IMR-90 (cell line): ENCODE data around the gene LRTM1. TPM values are rescaled to one million over a fixed set of nuclear protein-coding genes. Genes with fewer than 3 reads are reported as not detected.

ENCODE experiments used
- ATAC-seq: fragments of 200-7000 bp; cut with Tn5 transposase; 2 replicates; pipeline ENCODE4 v1.9.1; 2020; ENCODE audit warnings: low read depth, mild to moderate bottlenecking, moderate library complexity
- BruUV-seq: library from RNA; stranded (reverse); fragments of 400-500 nt; replicated peaks from 2 replicates; lab custom pipeline; 2021; lab: Mats Ljungman, UMichigan
- CTCF ChIA-PET: fragments of 300-600 bp; formaldehyde crosslinking; extraction: SDS; loops from one replicate; lab custom pipeline; 2021; ENCODE audit warnings: antibody characterized with exemption; lab: Yijun Ruan, JAX
- POLR2A ChIA-PET: fragments of 300-600 bp; sonication (Branson Sonifier 250); formaldehyde crosslinking; loops from one replicate; lab custom pipeline; 2022; ENCODE audit warnings: antibody characterized with exemption; ENCODE audit not compliant: unreplicated experiment; lab: Charles Lee
- DNase-seq: peaks from one replicate; pipeline ENCODE4 v3.0.0; 2013
- H2AFZ ChIP-seq: replicated peaks from 2 replicates; pipeline ENCODE3; 2013; ENCODE audit warnings: low read length, mild to moderate bottlenecking; ENCODE audit not compliant: poor library complexity
- H2AK5ac ChIP-seq: 2 replicates; pipeline ENCODE4 v1.6.1; 2013; ENCODE audit warnings: low read depth, low read length, inconsistent platforms
- H2AK9ac ChIP-seq: replicated peaks from 2 replicates; pipeline ENCODE3; 2013; ENCODE audit warnings: mild to moderate bottlenecking, low read depth, low read length, moderate library complexity; ENCODE audit not compliant: poor library complexity
- H2BK120ac ChIP-seq: 2 replicates; pipeline ENCODE4 v1.6.1; 2013; ENCODE audit warnings: low read depth, low read length, inconsistent platforms
- H2BK15ac ChIP-seq: 3 replicates; pipeline ENCODE4 v1.6.1; 2013; ENCODE audit warnings: low read depth, low read length, inconsistent platforms
- H2BK20ac ChIP-seq: 2 replicates; pipeline ENCODE4 v1.6.1; 2013; ENCODE audit warnings: low read depth, mild to moderate bottlenecking, inconsistent platforms, low read length, moderate library complexity
- H2BK5ac ChIP-seq: 2 replicates; pipeline ENCODE4 v1.6.1; 2013; ENCODE audit warnings: mild to moderate bottlenecking, low read depth, low read length, inconsistent platforms; ENCODE audit not compliant: poor library complexity, severe bottlenecking
- H3K14ac ChIP-seq: replicated peaks from 2 replicates; pipeline ENCODE4 v1.6.1; 2013; ENCODE audit warnings: low read depth, low read length, inconsistent platforms
- H3K18ac ChIP-seq: 2 replicates; pipeline ENCODE4 v1.6.1; 2013; ENCODE audit warnings: low read depth, low read length, control low read depth
- H3K23ac ChIP-seq: 2 replicates; pipeline ENCODE4 v1.6.1; 2013; ENCODE audit warnings: low read depth, low read length, inconsistent platforms
- H3K27ac ChIP-seq: 2 replicates; pipeline ENCODE4 v1.5.1; 2013; ENCODE audit warnings: mild to moderate bottlenecking, control low read depth, low read length; ENCODE audit not compliant: insufficient read depth
- H3K27me3 ChIP-seq: 2 replicates; pipeline ENCODE4 v1.6.1; 2013; ENCODE audit warnings: low read length; ENCODE audit not compliant: control insufficient read depth, insufficient read depth
- H3K36me3 ChIP-seq: 2 replicates; pipeline ENCODE4 v1.6.1; 2013; ENCODE audit warnings: low read length, mixed read lengths; ENCODE audit not compliant: control insufficient read depth, insufficient read depth
- H3K4ac ChIP-seq: 2 replicates; pipeline ENCODE4 v1.6.1; 2013; ENCODE audit warnings: low read depth, low read length, inconsistent platforms
- H3K4me1 ChIP-seq: 2 replicates; pipeline ENCODE4 v1.6.1; 2013; ENCODE audit warnings: low read length, mixed read lengths; ENCODE audit not compliant: control insufficient read depth, insufficient read depth
- H3K4me2 ChIP-seq: 2 replicates; pipeline ENCODE4 v1.6.1; 2013; ENCODE audit warnings: low read depth, mild to moderate bottlenecking, control low read depth, low read length, moderate library complexity
- H3K4me3 ChIP-seq: 2 replicates; pipeline ENCODE4 v1.5.1; 2013; ENCODE audit warnings: low read depth, mild to moderate bottlenecking, control low read depth, low read length, moderate library complexity; ENCODE audit not compliant: insufficient read depth
- H3K56ac ChIP-seq: 2 replicates; pipeline ENCODE4 v1.6.1; 2013; ENCODE audit warnings: low read length, inconsistent platforms; ENCODE audit not compliant: insufficient read depth; ENCODE audit errors: extremely low read depth
- H3K79me1 ChIP-seq, 2 experiments: 2 replicates each; pipeline ENCODE4 v1.6.1; 2013; ENCODE audit warnings: low read length in 2 of 2, inconsistent platforms in 1 of 2, low read depth in 1 of 2
- H3K9ac ChIP-seq: 2 replicates; pipeline ENCODE4 v1.6.1; 2013; ENCODE audit warnings: low read depth, low read length, control low read depth
- H3K9me1 ChIP-seq: 2 replicates; pipeline ENCODE4 v1.6.1; 2013; ENCODE audit warnings: low read length, inconsistent platforms; ENCODE audit not compliant: insufficient read depth
- H3K9me3 ChIP-seq: 2 replicates; pipeline ENCODE4 v1.6.1; 2013; ENCODE audit warnings: low read length; ENCODE audit not compliant: control insufficient read depth, insufficient read depth
- H4K20me1 ChIP-seq: 2 replicates; pipeline ENCODE4 v1.6.1; 2013; ENCODE audit warnings: low read length, inconsistent platforms; ENCODE audit not compliant: insufficient read depth
- H4K5ac ChIP-seq: 2 replicates; pipeline ENCODE4 v1.6.1; 2013; ENCODE audit warnings: mild to moderate bottlenecking, low read depth, low read length, control low read depth
- H4K8ac ChIP-seq, 2 experiments: 2 replicates each; pipeline ENCODE4 v1.6.1; 2013; ENCODE audit warnings: low read depth in 2 of 2, low read length in 2 of 2, control low read depth in 1 of 2, inconsistent platforms in 1 of 2
- H4K91ac ChIP-seq: 2 replicates; pipeline ENCODE4 v1.6.1; 2013; ENCODE audit warnings: low read depth, low read length, inconsistent platforms; ENCODE audit not compliant: insufficient read depth
- CHD1 ChIP-seq: IDR thresholded peaks from 2 replicates; pipeline ENCODE4 v1.6.1; 2012; ENCODE audit warnings: low read depth, low read length, improper control_type of control experiment
- ELK1 ChIP-seq: fragments of 150-350 bp; IDR thresholded peaks from 2 replicates; pipeline ENCODE4 v1.6.1; 2016; ENCODE audit warnings: low read depth, mild to moderate bottlenecking, low read length, moderate library complexity, borderline replicate concordance
- FOS ChIP-seq: fragments of 150-350 bp; IDR thresholded peaks from 2 replicates; pipeline ENCODE4 v1.6.1; 2016; ENCODE audit warnings: low read depth, low read length
- MAFK ChIP-seq: IDR thresholded peaks from 2 replicates; pipeline ENCODE4 v1.6.1; 2012; ENCODE audit warnings: low read depth, low read length, improper control_type of control experiment
- MAZ ChIP-seq: IDR thresholded peaks from 2 replicates; pipeline ENCODE4 v1.6.1; 2012; ENCODE audit warnings: low read depth, mild to moderate bottlenecking, low read length, improper control_type of control experiment, moderate library complexity, borderline replicate concordance
- MXI1 ChIP-seq: IDR thresholded peaks from 2 replicates; pipeline ENCODE4 v1.6.1; 2012; ENCODE audit warnings: low read depth, mild to moderate bottlenecking, low read length, moderate library complexity, borderline replicate concordance
- NFE2L2 ChIP-seq: fragments of 150-350 bp; IDR thresholded peaks from 2 replicates; pipeline ENCODE4 v1.6.1; 2016; ENCODE audit warnings: low read depth, mild to moderate bottlenecking, low read length
- POLR2A ChIP-seq: IDR thresholded peaks from 2 replicates; pipeline ENCODE4 v1.6.1; 2012; ENCODE audit warnings: mild to moderate bottlenecking, low read depth, low read length
- RAD21 ChIP-seq: IDR thresholded peaks from 2 replicates; pipeline ENCODE4 v1.6.1; 2012; ENCODE audit warnings: low read length, improper control_type of control experiment
- RCOR1 ChIP-seq: IDR thresholded peaks from 2 replicates; pipeline ENCODE4 v1.6.1; 2012; ENCODE audit warnings: mild to moderate bottlenecking, low read length, improper control_type of control experiment; ENCODE audit not compliant: insufficient replicate concordance
- RFX5 ChIP-seq: IDR thresholded peaks from 2 replicates; pipeline ENCODE4 v1.8.0; 2012; ENCODE audit warnings: low read depth, mild to moderate bottlenecking, low read length, moderate library complexity
- SMC3 ChIP-seq: fragments of 150-350 bp; IDR thresholded peaks from 2 replicates; pipeline ENCODE4 v1.6.1; 2016; ENCODE audit warnings: low read depth, mild to moderate bottlenecking, antibody characterized with exemption, low read length, moderate library complexity
- WGBS, 2 experiments: methylation state at CpG; one replicate each; pipeline versions ENCODE4 v1.1.5 to v1.1.7; 2013; ENCODE audit warnings: missing lambda C conversion rate in 2 of 2; ENCODE audit not compliant: insufficient read length in 1 of 2; ENCODE audit errors: extremely low coverage in 2 of 2; 5-methylcytosine and 5-hydroxymethylcytosine counted together
- dilution Hi-C: fragments of 300-500 bp; cut with HindIII; formaldehyde crosslinking; loops from one replicate; pipeline ENCODE4 v1.14.3; 2018; ENCODE audit warnings: low sequenced_read_pairs; ENCODE audit not compliant: unreplicated experiment
- in situ Hi-C: fragments of 300-500 bp; cut with MboI; formaldehyde crosslinking; loops from 3 replicates; pipeline ENCODE4 v1.14.3; 2019; ENCODE audit warnings: low sequenced_read_pairs, inconsistent platforms, mixed read lengths
- intact Hi-C: fragments of 100-400 bp; cut with micrococcal nuclease; formaldehyde crosslinking; loops from 2 replicates; pipeline ENCODE4 v1.10.0; 2022
- polyA plus RNA-seq, 3 experiments: library from polyadenylated mRNA; depleted of rRNA; stranded (reverse); fragments of >200 nt; gene quantifications; 2 replicates each; pipeline ENCODE4 v1.2.3, GENCODE V29; 2012; ENCODE audit warnings: low replicate concordance in 1 of 3
- total RNA-seq: library from RNA; depleted of rRNA; stranded (reverse); fragments of >200 nt; gene quantifications from 2 replicates; pipeline ENCODE4 v1.2.3, GENCODE V29; 2012
- TF ChIP-seq, protein P1 (sequence below): conservative IDR thresholded peaks from 2 replicates; pipeline ENCODE4 v1.5.1; 2012; ENCODE audit warnings: mild to moderate bottlenecking, low read depth, low read length, improper control_type of control experiment
- TF ChIP-seq, protein P2 (sequence below): fragments of 150-350 bp; IDR thresholded peaks from 2 replicates; pipeline ENCODE4 v1.6.1; 2017; ENCODE audit warnings: mild to moderate bottlenecking, antibody characterized with exemption, low read length, low read depth

The LRTM1 gene
- total and polyA plus RNA-seq, 2 of the 4 experiments (the other 2 are of a cell fraction), result not detected

DNA sequence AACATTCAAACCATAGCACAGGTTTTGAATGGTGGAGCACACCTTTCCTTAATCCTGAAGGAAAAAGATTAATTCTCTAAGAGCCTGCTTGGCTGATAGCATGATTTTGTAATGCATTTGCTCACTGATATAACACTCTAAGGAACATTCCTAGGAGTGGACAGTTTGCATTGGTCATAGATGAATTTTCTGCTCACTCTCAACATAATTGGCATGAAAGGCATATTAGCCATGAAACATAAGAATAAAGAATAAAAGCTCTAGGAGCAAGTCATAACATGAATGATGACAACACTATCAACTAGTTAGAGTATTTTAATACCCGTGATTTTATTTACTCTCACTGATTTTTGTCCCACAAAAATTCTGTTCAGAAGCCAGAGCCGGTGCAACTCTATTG lies 34.3 kb upstream of the LRTM1 start:
- no peak overlapping the region for H3K4me2 ChIP-seq
- ChIA-PET POLR2A (interaction anchor here (0.7 kb wide), 1 partner anchor 290 kb away, joined by 4 read pairs; no protein-coding TSS in a partner anchor), CTCF (interaction anchor here (0.7 kb wide), 1 partner anchor 208 kb away, joined by 3 read pairs; no protein-coding TSS in a partner anchor)
- in situ Hi-C loops, result no loop called here
- H3K4me3 ChIP-seq, result no peak overlapping the region
- H4K8ac ChIP-seq, result no peak overlapping the region
- H2BK120ac ChIP-seq, result 0 out of 2 replicates have a peak overlapping the region, but pooled peaks have one; percentile 29
- H3K36me3 ChIP-seq, result no peaks in the 10 kb centered on the region
- no peak overlapping the region for H2BK5ac ChIP-seq
- peak overlapping the region; percentile 31; the same call in 1 of the 3 replicates for H2BK15ac ChIP-seq
- no peak overlapping the region for H3K56ac ChIP-seq
- H3K27ac ChIP-seq, result no peak overlapping the region
- H2BK20ac ChIP-seq, result no peak overlapping the region
- no peak overlapping the region for H3K23ac ChIP-seq
- no peaks in the 10 kb centered on the region for H4K20me1 ChIP-seq
- intact Hi-C loops, result loop anchor here (2.0 kb wide), 1 partner anchor 57 kb away; no protein-coding TSS in a partner anchor
- WGBS, 2 experiments, result no CpG with 5 or more reads among the region's 2 CpGs
- peaks cover 13% of the 10 kb centered on the region for H3K4me1 ChIP-seq
- H4K91ac ChIP-seq, result no peak overlapping the region
- H3K9me3 ChIP-seq, result no peaks in the 10 kb centered on the region
- H4K5ac ChIP-seq, result peak overlapping the region; percentile 52; the same call in 1 of the 2 replicates
- no peaks in the 10 kb centered on the region for H3K27me3 ChIP-seq
- no peak overlapping the region for H3K14ac ChIP-seq
- peaks cover 24% of the 10 kb centered on the region for H3K9me1 ChIP-seq
- no peak overlapping the region for H2AK5ac ChIP-seq
- BruUV-seq, result no TSS peak
- no peak overlapping the region for H2AFZ ChIP-seq
- no peaks in the 10 kb centered on the region; a peak in 1 of 4 replicates for H3K79me1 ChIP-seq
- no peak overlapping the region for H3K18ac ChIP-seq
- no peak overlapping the region for H2AK9ac ChIP-seq
- ATAC-seq, result no peak
- H3K4ac ChIP-seq, result peak overlapping the region; percentile 25; the same call in 1 of the 2 replicates
- TF ChIP-seq RCOR1 (no peak), POLR2A (no peak), RFX5 (no peak), MAFK (no peak), FOS (no peak), MAZ (no peak), CHD1 (no peak), ELK1 (no peak), NFE2L2 (no peak), SMC3 (no peak), RAD21 (no peak), MXI1 (no peak)
- TF ChIP-seq, protein P1, sequence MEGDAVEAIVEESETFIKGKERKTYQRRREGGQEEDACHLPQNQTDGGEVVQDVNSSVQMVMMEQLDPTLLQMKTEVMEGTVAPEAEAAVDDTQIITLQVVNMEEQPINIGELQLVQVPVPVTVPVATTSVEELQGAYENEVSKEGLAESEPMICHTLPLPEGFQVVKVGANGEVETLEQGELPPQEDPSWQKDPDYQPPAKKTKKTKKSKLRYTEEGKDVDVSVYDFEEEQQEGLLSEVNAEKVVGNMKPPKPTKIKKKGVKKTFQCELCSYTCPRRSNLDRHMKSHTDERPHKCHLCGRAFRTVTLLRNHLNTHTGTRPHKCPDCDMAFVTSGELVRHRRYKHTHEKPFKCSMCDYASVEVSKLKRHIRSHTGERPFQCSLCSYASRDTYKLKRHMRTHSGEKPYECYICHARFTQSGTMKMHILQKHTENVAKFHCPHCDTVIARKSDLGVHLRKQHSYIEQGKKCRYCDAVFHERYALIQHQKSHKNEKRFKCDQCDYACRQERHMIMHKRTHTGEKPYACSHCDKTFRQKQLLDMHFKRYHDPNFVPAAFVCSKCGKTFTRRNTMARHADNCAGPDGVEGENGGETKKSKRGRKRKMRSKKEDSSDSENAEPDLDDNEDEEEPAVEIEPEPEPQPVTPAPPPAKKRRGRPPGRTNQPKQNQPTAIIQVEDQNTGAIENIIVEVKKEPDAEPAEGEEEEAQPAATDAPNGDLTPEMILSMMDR, result no peak
- TF ChIP-seq, protein P2, sequence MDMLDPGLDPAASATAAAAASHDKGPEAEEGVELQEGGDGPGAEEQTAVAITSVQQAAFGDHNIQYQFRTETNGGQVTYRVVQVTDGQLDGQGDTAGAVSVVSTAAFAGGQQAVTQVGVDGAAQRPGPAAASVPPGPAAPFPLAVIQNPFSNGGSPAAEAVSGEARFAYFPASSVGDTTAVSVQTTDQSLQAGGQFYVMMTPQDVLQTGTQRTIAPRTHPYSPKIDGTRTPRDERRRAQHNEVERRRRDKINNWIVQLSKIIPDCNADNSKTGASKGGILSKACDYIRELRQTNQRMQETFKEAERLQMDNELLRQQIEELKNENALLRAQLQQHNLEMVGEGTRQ, result no peak
- dilution Hi-C loops, result no loop called here
- no peak overlapping the region for H3K9ac ChIP-seq
- no peak for DNase-seq
